ENCODE measurements around the gene LRCH4. TPM values are rescaled to one million over a fixed set of nuclear protein-coding genes. Genes with fewer than 3 reads are reported as not detected.

Gene LRCH4, protein sequence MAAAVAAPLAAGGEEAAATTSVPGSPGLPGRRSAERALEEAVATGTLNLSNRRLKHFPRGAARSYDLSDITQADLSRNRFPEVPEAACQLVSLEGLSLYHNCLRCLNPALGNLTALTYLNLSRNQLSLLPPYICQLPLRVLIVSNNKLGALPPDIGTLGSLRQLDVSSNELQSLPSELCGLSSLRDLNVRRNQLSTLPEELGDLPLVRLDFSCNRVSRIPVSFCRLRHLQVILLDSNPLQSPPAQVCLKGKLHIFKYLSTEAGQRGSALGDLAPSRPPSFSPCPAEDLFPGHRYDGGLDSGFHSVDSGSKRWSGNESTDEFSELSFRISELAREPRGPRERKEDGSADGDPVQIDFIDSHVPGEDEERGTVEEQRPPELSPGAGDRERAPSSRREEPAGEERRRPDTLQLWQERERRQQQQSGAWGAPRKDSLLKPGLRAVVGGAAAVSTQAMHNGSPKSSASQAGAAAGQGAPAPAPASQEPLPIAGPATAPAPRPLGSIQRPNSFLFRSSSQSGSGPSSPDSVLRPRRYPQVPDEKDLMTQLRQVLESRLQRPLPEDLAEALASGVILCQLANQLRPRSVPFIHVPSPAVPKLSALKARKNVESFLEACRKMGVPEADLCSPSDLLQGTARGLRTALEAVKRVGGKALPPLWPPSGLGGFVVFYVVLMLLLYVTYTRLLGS
- total RNA-seq, result 9.3 and 13.3 TPM in 2 replicates

DNA sequence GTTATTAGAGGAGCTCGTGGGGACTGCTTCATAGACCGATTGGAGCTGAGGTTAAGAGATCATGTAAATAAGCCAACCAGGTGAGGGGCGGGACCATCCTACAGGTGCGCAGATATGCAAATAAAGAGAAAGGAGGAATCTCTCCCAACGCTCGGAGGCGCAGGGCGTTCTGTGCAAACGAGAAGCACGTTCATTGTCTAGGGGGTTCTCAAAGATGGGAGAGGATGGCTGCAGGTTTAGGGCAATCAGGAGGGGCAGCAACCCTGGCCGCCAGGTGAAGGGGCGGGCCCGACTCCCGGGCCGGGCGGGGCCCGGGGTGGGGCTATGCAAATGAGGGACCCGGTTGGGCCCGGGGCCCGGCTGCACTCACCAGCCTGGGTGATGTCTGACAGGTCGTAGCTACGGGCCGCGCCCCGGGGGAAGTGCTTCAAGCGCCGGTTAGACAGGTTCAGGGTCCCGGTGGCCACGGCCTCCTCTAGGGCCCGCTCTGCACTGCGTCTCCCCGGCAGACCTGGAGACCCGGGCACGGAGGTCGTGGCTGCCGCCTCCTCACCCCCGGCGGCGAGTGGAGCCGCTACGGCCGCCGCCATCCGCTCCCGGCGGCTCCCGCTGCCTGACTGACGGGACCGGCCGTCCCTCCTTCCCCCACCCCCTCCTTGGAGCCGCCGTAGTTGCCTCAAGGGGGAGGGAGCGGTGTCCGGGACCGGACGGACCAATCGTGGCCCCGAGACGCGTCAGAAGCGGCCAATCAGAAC is at the start of gene LRCH4:
LRCH4 (minus strand) TSS at position 619 of the 755 bp plus-strand sequence; CDS start at position 590, 29 bp downstream.

DNA sequence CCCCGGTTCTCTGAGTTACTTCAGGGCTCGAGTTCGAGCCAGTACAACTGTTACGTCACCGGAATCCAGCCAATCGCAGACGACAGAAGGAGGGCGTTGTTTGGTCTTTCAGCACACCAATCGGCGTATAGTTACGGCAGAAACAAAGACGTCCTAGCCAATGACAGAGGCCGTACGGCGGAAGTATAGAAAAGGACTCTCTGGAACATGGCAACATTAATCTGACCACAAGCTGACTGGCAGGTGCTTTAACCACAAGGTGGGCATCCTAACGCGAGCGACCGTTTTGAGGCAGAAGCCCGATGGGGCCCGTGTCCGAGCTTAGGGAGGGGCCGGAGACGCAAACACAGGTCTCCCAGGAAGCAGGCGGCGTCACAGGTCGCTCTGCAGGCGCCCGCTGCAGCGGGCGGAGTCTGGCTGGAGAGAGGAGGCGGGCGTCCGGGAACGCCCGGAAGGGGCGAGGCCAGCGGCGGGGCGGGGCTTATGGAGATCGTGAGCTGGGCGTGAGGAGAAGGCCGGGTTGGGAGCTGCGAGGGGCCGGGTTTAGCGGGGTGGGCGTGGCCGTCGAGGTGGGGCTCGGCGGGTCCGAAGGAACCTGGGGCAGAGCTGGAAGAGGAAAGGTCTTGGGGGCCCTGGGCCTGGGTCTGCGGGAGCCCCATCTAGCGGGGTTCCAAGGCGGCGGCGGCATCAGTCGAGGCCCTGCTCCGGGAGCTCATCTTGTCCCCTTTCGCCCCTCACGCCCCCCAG is 26.2 kb upstream of the LRCH4 start, which contains the start of gene MOSPD3:
MOSPD3 (plus strand) TSS at position 558 of the 747 bp plus-strand sequence. CDS start 252 bp downstream, outside the sequence.

DNA sequence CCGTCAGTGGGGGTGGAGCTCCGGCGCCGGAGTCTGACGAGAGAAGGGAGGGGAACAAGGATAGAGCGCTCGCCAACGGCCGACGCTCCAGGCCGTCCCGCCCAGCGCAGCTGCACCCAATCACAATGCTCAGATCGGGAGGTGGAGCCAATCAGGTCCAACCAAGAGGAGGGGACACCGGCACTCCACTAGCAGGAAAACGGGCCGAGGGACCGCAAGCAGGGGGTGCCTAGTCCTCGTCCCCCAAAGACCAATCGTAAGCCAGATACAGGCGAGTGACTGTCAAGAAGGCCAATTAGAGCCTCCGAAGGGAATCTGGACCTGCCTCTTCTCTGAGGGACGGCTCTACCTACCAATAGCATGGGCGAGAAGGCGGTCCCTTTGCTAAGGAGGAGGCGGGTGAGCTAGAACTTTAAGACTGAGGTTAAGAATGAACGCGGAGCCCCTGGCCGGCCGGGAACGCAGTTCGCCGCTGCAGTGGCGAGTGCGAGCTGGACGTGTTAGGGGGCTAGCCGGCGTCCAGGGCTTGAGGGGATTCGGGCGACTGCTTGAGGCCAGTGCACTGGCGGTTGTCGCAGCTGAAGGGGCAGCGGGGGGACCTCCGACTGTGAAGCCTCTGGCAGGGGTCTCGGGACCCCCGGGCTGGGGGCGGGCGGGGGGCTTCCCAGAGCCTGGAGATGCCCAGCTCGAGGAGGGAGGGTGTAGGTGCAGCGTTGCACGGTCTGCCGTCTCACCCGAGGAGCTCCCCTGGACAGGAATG is 517 bp upstream of the LRCH4 start, which contains the start of gene FBXO24:
FBXO24 (plus strand) TSS at position 63 of the 760 bp plus-strand sequence; CDS start at position 361, 298 bp downstream.

DNA sequence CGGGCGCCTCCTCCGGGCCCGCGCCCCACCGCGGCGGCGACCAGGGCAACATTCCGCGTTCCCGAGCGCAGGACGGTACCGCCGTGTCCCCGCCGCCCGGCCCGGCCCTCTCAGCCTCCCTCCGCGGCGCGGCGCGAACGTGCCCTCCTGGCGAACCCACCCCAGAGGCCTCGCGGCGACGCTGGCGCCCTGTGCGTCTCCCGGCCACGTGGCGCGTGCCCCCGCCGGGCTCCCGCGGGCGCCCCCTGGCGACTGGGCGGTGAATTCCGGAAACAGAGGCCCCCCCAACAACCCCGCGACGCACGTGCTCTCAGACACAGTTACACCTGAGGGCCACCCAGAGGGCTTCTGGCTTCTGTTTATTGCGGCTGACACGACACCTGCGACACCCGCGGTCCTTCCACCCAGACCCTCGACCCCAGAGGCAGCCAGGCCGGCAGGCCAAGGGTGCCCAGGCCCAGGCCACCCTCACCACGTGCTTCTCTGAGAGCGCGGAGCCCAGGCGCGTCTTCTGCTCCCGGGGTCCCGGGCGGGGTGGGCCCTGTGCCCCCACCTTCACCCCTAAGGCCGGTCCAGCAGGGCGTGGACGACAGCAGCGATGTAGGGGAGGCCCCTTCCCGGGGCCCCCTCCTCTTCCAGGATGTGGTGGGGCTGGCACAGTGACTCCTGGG is 12.1 kb downstream of the LRCH4 start, which contains the start of gene SAP25:
SAP25 (minus strand) TSS at position 210 of the 671 bp plus-strand sequence; CDS start at position 52, 158 bp downstream.

DNA sequence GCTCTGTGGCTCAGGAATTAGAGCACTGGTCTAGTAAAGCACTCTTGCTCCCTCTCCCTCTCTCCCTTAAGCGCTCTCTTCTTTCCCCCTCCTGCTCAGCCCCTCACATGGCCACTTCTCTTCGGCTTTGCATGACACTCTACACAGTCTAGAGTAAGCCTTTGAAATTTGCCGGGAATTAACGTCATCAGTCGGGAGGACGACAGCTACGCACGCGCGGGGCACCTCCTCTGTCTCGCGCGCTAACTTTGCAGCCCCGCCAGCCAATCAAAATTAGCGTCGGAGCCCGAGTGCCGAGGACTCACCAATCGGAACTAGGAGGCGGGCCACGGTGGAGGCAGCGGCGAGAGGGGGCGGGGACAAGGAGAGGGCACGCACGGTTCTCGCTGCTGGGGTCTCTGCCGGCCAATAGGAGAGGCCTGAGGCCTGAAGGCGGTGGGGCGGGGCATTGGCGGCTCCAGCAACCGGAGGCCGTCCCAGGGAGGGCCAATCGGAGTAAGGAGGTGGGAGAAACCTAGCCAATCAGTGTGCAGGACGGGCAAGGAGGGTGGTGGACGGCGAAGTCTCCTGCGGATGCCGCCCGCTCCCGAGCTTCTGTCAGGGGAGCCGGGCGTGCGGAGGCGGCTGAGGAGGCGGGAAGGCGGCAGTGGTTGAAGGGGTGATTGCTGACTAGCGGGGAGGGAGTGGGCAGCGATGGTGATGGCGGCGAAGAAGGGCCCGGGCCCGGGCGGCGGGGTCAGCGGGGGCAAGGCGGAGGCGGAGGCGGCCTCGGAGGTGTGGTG is 47.1 kb downstream of the LRCH4 start, which contains the start of gene AGFG2:
AGFG2 (plus strand) TSS at position 550 of the 782 bp plus-strand sequence; CDS start at position 694, 144 bp downstream.

Other genes with a start within 250 kb of the LRCH4 start
- 3.9 and 6.4 TPM in 2 replicates for gene PILRB, start 228.0 kb downstream of the LRCH4 start, total RNA-seq
- gene PILRA, start 212.6 kb downstream of the LRCH4 start, total RNA-seq, result not detected in 2 replicates
- 0.32 and 0.76 TPM in 2 replicates for gene ZCWPW1, start 157.4 kb downstream of the LRCH4 start, total RNA-seq
- gene MEPCE, start 156.3 kb downstream of the LRCH4 start, total RNA-seq, result 26.6 and 32.1 TPM in 2 replicates
- 23.4 and 33.0 TPM in 2 replicates for gene PPP1R35, start 149.6 kb downstream of the LRCH4 start, total RNA-seq
- gene SPACDR, start 121.9 kb downstream of the LRCH4 start, total RNA-seq, result 0.30 and 0.32 TPM in 2 replicates
- 17.3 and 17.5 TPM in 2 replicates for gene TSC22D4, start 106.9 kb downstream of the LRCH4 start, total RNA-seq
- 0.65 and 2.6 TPM in 2 replicates for gene NYAP1, start 102.2 kb downstream of the LRCH4 start, total RNA-seq
- gene AGFG2, start 46.9 kb downstream of the LRCH4 start, total RNA-seq, result 6.2 and 11.7 TPM in 2 replicates
- not detected in 2 replicates for gene SAP25, start 12.2 kb downstream of the LRCH4 start, total RNA-seq
- under 0.01 and 0.15 TPM in 2 replicates for gene FBXO24, start 199 bp upstream of the LRCH4 start, total RNA-seq
- 0.32 and 0.61 TPM in 2 replicates for gene PCOLCE, start 16.2 kb upstream of the LRCH4 start, total RNA-seq
- gene MOSPD3, start 26.4 kb upstream of the LRCH4 start, total RNA-seq, result 2.3 and 4.7 TPM in 2 replicates
- gene TFR2, start 55.4 kb upstream of the LRCH4 start, total RNA-seq, result 0.46 TPM in 1 of 2 replicates, not detected in the other
- not detected in 2 replicates for gene ACTL6B, start 70.3 kb upstream of the LRCH4 start, total RNA-seq
- gene GNB2, start 87.6 kb upstream of the LRCH4 start, total RNA-seq, result 72.9 and 88.0 TPM in 2 replicates
- 9.1 and 13.8 TPM in 2 replicates for gene GIGYF1, start 108.1 kb upstream of the LRCH4 start, total RNA-seq
- gene POP7, start 120.0 kb upstream of the LRCH4 start, total RNA-seq, result 43.6 and 67.2 TPM in 2 replicates
- gene EPO, start 134.3 kb upstream of the LRCH4 start, total RNA-seq, result not detected in 2 replicates
- gene ZAN, start 147.5 kb upstream of the LRCH4 start, total RNA-seq, result not detected in 2 replicates
- gene EPHB4, start 241.4 kb upstream of the LRCH4 start, total RNA-seq, result 90.3 and 102 TPM in 2 replicates

Measured in epithelial cell of umbilical artery (primary cell).